Endothelial cell of umbilical vein (primary cell): ENCODE data around the gene FUT8. TPM values are rescaled to one million over a fixed set of nuclear protein-coding genes. Genes with fewer than 3 reads are reported as not detected.

ENCODE experiments used
- BruUV-seq: library from RNA; stranded (reverse); fragments of 400-500 nt; replicated peaks from 2 replicates; lab custom pipeline; 2021; lab: Mats Ljungman, UMichigan
- CTCF ChIA-PET: fragments of 300-600, 350-600 bp; sonication (Branson Sonifier 250); formaldehyde crosslinking; loops from one replicate; lab custom pipeline; 2021; ENCODE audit warnings: antibody characterized with exemption, inconsistent platforms; lab: Charles Lee
- POLR2A ChIA-PET: fragments of 300-600, 350-600 bp; sonication (Branson Sonifier 250); formaldehyde crosslinking; loops from one replicate; lab custom pipeline; 2021; ENCODE audit warnings: antibody characterized with exemption, inconsistent platforms; lab: Charles Lee
- DNase-seq: peaks from one replicate; pipeline ENCODE4 v3.0.0-alpha.2; 2011; ENCODE audit warnings: low read depth, low spot score
- FAIRE-seq: peaks from 2 replicates; lab custom pipeline; 2011; peaks lifted over from hg19 to GRCh38; lab: Jason Lieb, UNC
- H2AFZ ChIP-seq: 2 replicates; pipeline ENCODE4 v1.6.0; 2012; ENCODE audit warnings: low read depth, low read length, control low read depth, inconsistent platforms
- H3K27ac ChIP-seq: 2 replicates; pipeline ENCODE4 v1.5.1; 2011; ENCODE audit warnings: low read depth, mild to moderate bottlenecking, control low read depth, low read length, moderate library complexity; ENCODE audit not compliant: insufficient read depth
- H3K27me3 ChIP-seq, 2 experiments: 2 replicates each; pipeline versions ENCODE4 v1.6.0 to v1.6.1; 2011; ENCODE audit warnings: low read length in 2 of 2, mixed read lengths in 1 of 2; ENCODE audit not compliant: control insufficient read depth in 2 of 2, insufficient read depth in 2 of 2
- H3K36me3 ChIP-seq, 2 experiments: 2 replicates in 1 of 2; 3 replicates in 1 of 2; pipeline ENCODE4 v1.5.1; 2011; ENCODE audit warnings: low read length in 2 of 2, mild to moderate bottlenecking in 1 of 2, moderate library complexity in 1 of 2; ENCODE audit not compliant: control insufficient read depth in 2 of 2, insufficient read depth in 2 of 2; ENCODE audit errors: extremely low read depth in 1 of 2
- H3K4me1 ChIP-seq: 3 replicates; pipeline ENCODE4 v1.5.1; 2011; ENCODE audit warnings: mild to moderate bottlenecking, low read length; ENCODE audit not compliant: control insufficient read depth, insufficient read depth; ENCODE audit errors: extremely low read depth
- H3K4me2 ChIP-seq: 2 replicates; pipeline ENCODE4 v1.6.1; 2011; ENCODE audit warnings: low read length, control low read depth, mixed read lengths; ENCODE audit not compliant: insufficient read depth
- H3K4me3 ChIP-seq, 3 experiments: fragments of 200-600 bp in 1 of 3; sonication (generic), shearing (Covaris generic) in 1 of 3; replicated peaks in 1 of 3; 2 replicates each; pipeline ENCODE4 v1.5.1; 2011 to 2016; ENCODE audit warnings: control low read depth in 3 of 3, low read length in 3 of 3, mild to moderate bottlenecking in 2 of 3, inconsistent platforms in 1 of 3, low read depth in 1 of 3, moderate library complexity in 1 of 3; ENCODE audit not compliant: insufficient read depth in 1 of 3
- H3K79me2 ChIP-seq: 2 replicates; pipeline ENCODE4 v1.6.0; 2012; ENCODE audit warnings: low read length, inconsistent platforms; ENCODE audit not compliant: control insufficient read depth, insufficient read depth
- H3K9ac ChIP-seq: replicated peaks from 2 replicates; pipeline ENCODE3; 2011; ENCODE audit warnings: low read length, control low read depth; ENCODE audit not compliant: insufficient read depth; ENCODE audit errors: extremely low read depth
- H3K9me1 ChIP-seq: replicated peaks from 3 replicates; pipeline ENCODE4 v1.6.0; 2011; ENCODE audit warnings: mild to moderate bottlenecking, low read length; ENCODE audit not compliant: control insufficient read depth, insufficient read depth; ENCODE audit errors: extremely low read depth
- H3K9me3 ChIP-seq: replicated peaks from 2 replicates; pipeline ENCODE4 v1.5.1; 2012; ENCODE audit warnings: low read length, inconsistent platforms; ENCODE audit not compliant: control insufficient read depth, insufficient read depth
- H4K20me1 ChIP-seq: replicated peaks from 2 replicates; pipeline ENCODE3; 2011; ENCODE audit warnings: mild to moderate bottlenecking, low read length; ENCODE audit not compliant: control insufficient read depth, insufficient read depth; ENCODE audit errors: extremely low read depth
- CTCF ChIP-seq, 2 donors: IDR thresholded peaks; 1 replicate in 1 of 2; 2 replicates in 1 of 2; pipeline ENCODE4 v1.5.1; 2011; ENCODE audit warnings: low read length in 2 of 2, mild to moderate bottlenecking in 2 of 2, moderate library complexity in 2 of 2, control low read depth in 1 of 2, inconsistent platforms in 1 of 2, low read depth in 1 of 2; ENCODE audit not compliant: insufficient read depth in 1 of 2; ENCODE audit errors: extremely low read depth in 1 of 2
- EZH2 ChIP-seq: IDR thresholded peaks from 2 replicates; pipeline ENCODE4 v1.6.1; 2012; ENCODE audit warnings: borderline replicate concordance, low read depth, mild to moderate bottlenecking, moderate library complexity, low read length, inconsistent platforms; ENCODE audit not compliant: severe bottlenecking
- FOS ChIP-seq: IDR thresholded peaks from 2 replicates; pipeline ENCODE4 v1.6.1; 2011; ENCODE audit warnings: mild to moderate bottlenecking, low read length, moderate library complexity, borderline replicate concordance; ENCODE audit not compliant: insufficient read depth
- GATA2 ChIP-seq: IDR thresholded peaks from 2 replicates; pipeline ENCODE4 v1.7.0; 2011; ENCODE audit warnings: low read depth, mild to moderate bottlenecking, moderate library complexity, mixed read lengths, low read length; ENCODE audit not compliant: insufficient read length, insufficient read depth
- JUN ChIP-seq: IDR thresholded peaks from 2 replicates; pipeline ENCODE4 v1.6.1; 2011; ENCODE audit warnings: borderline replicate concordance, low read depth; ENCODE audit not compliant: insufficient read length, insufficient read depth
- MAX ChIP-seq: IDR thresholded peaks from 2 replicates; pipeline ENCODE4 v1.6.1; 2011; ENCODE audit not compliant: insufficient read depth, insufficient read length
- MYC ChIP-seq: IDR thresholded peaks from one replicate; pipeline ENCODE4 v1.6.1; 2011; ENCODE audit warnings: mild to moderate bottlenecking, low read depth, low read length
- POLR2A ChIP-seq: IDR thresholded peaks from 2 replicates; pipeline ENCODE4 v1.6.1; 2012; ENCODE audit warnings: low read depth, mild to moderate bottlenecking, control low read depth, low read length
- POLR2AphosphoS5 ChIP-seq: IDR thresholded peaks from 2 replicates; pipeline ENCODE4 v1.6.1; 2012; ENCODE audit warnings: low read depth, mild to moderate bottlenecking, control low read depth, low read length, moderate library complexity; ENCODE audit not compliant: insufficient read depth
- dilution Hi-C: fragments of 300-500 bp; cut with MboI; formaldehyde crosslinking; loops from one replicate; pipeline ENCODE4 v1.15.0; 2019; ENCODE audit warnings: low sequenced_read_pairs; ENCODE audit not compliant: extremely low pct_ligation_motif_present
- intact Hi-C: fragments of 100-400 bp; cut with micrococcal nuclease; formaldehyde crosslinking; loops from one replicate; pipeline ENCODE4 v1.10.0; 2022
- polyA plus RNA-seq, 4 experiments: library from polyadenylated mRNA; depleted of rRNA in 3 of 4; stranded (reverse) in 3 of 4; unstranded in 1 of 4; fragments of >200 nt; gene quantifications; 2 replicates each; pipeline versions ENCODE4 v1.2.1 to v1.2.3, GENCODE V29; 2011 to 2012; ENCODE audit warnings: missing spikeins in 1 of 4
- total RNA-seq: library from RNA; stranded (reverse); gene quantifications from 2 replicates; pipeline ENCODE4 v1.2.3, GENCODE V29; 2021

Gene FUT8
- total and polyA plus RNA-seq, 2 donors (not counting 3 experiments of a cell fraction or from before 2014, with no cell fraction given): 16.7 to 38.8 TPM

- no TSS peak for BruUV-seq
- dilution Hi-C loops: no loop called here
- no peak overlapping the region for H3K27ac ChIP-seq
- H3K4me2 ChIP-seq: no peak overlapping the region
- H4K20me1 ChIP-seq: no peaks in the 10 kb centered on the region
- H2AFZ ChIP-seq: no peak overlapping the region
- H3K9ac ChIP-seq: no peak overlapping the region
- ChIA-PET CTCF (interaction anchor here (0.8 kb wide), 1 partner anchor 88 kb away, joined by 3 read pairs; no protein-coding TSS in a partner anchor), POLR2A (no interaction called here)
- FAIRE-seq: no peak
- intact Hi-C loops: no loop called here
- TF ChIP-seq CTCF (IDR thresholded peaks at IDR 0.05; ENCODE audit: extremely low read depth in 1 of 2, insufficient read depth in 1 of 2, low read depth in 1 of 2, low read length in 2 of 2): no peak
- TF ChIP-seq JUN: no peak
- TF ChIP-seq POLR2AphosphoS5: no peak
- no peak for TF ChIP-seq FOS
- no peak for TF ChIP-seq POLR2A
- no peak for TF ChIP-seq MYC
- no peak for TF ChIP-seq GATA2
- TF ChIP-seq MAX: no peak
- no peak for TF ChIP-seq EZH2
- no peak for DNase-seq
- no peaks in the 10 kb centered on the region for H3K79me2 ChIP-seq
- no peaks in the 10 kb centered on the region for H3K27me3 ChIP-seq
- no peaks in the 10 kb centered on the region for H3K9me3 ChIP-seq
- no peaks in the 10 kb centered on the region for H3K9me1 ChIP-seq
- no peak overlapping the region for H3K4me3 ChIP-seq
- H3K36me3 ChIP-seq: no peaks in the 10 kb centered on the region
- no peaks in the 10 kb centered on the region for H3K4me1 ChIP-seq
Measured at GRCh38 chr14:65745396-65746190, 333.1 kb downstream of the FUT8 start.
